ENCODE measurements around the gene ZC4H2. TPM values are rescaled to one million over a fixed set of nuclear protein-coding genes. Genes with fewer than 3 reads are reported as not detected.

The ZC4H2 gene
- total RNA-seq, 1 donor from 2014 or later: 6.7 TPM

DNA sequence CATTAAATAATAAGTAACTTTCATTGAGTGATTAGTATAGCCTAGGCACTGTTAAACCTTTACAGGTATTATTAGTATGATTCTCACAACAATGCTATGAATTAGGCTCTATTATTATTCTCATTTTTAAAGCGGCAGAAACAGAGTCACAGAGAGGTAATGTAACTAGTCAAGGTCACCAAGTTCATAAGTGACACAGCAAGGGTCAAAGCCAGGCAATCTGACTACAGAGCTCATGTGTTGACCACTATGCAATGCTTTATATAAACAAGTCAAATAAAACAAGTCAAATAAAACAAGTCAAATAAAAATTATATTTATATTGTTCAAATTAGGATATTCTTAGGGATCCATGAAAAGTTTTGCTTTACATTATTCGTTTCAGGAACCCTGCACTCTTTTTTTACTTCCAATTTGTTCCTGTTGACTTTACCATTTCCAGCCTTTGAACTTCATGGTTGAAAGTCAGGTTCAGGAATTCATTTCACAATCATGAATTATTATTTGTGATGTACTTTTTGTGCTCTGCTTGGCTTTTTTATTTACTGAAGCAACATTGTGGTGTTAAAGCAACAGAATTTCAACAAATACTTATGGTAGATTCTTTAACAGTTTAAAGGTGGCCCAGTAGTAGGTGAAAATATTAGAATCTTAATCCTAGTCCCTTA, 18.0 kb upstream of the ZC4H2 start:
- no peak overlapping the region for H3K4me3 ChIP-seq
- H3K9me3 ChIP-seq: no peaks in the 10 kb centered on the region
- DNase-seq (no peak), ATAC-seq (no peak)
- H3K4me1 ChIP-seq: no peaks in the 10 kb centered on the region
- H3K36me3 ChIP-seq: no peaks in the 10 kb centered on the region
- H3K27ac ChIP-seq: no peak overlapping the region
- intact Hi-C loops (cut with DNase I): no loop called here
- TF ChIP-seq, protein P1, sequence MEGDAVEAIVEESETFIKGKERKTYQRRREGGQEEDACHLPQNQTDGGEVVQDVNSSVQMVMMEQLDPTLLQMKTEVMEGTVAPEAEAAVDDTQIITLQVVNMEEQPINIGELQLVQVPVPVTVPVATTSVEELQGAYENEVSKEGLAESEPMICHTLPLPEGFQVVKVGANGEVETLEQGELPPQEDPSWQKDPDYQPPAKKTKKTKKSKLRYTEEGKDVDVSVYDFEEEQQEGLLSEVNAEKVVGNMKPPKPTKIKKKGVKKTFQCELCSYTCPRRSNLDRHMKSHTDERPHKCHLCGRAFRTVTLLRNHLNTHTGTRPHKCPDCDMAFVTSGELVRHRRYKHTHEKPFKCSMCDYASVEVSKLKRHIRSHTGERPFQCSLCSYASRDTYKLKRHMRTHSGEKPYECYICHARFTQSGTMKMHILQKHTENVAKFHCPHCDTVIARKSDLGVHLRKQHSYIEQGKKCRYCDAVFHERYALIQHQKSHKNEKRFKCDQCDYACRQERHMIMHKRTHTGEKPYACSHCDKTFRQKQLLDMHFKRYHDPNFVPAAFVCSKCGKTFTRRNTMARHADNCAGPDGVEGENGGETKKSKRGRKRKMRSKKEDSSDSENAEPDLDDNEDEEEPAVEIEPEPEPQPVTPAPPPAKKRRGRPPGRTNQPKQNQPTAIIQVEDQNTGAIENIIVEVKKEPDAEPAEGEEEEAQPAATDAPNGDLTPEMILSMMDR (IDR thresholded peaks at IDR 0.05): no peak
- no peaks in the 10 kb centered on the region for H3K27me3 ChIP-seq

DNA sequence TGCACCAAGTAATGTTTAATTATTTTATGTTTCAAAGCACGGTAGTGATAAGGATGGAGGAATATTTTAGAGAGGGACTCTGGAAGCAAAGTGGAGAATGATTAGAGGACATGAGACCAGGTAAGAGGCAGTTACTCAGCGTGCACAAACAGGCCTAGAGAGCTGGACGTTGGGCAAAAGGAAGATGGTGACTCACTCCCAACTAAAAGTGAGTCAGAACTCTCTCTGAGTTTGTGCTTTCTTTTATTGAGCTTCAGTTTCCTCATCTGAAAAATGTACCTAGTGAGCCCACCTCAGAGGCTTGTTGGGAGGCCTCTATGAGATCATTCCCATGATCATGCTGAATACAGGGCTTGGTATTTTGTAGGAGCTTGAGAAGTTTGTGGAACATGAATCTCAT, 1.6 kb upstream of the ZC4H2 start:
- H3K27me3 ChIP-seq: no peaks in the 10 kb centered on the region
- ATAC-seq (no peak), DNase-seq (no peak)
- H3K4me1 ChIP-seq: no peaks in the 10 kb centered on the region
- TF ChIP-seq, protein P1 (IDR thresholded peaks at IDR 0.05): no peak
- no peak overlapping the region for H3K27ac ChIP-seq
- H3K4me3 ChIP-seq: no peak overlapping the region
- H3K9me3 ChIP-seq: no peaks in the 10 kb centered on the region
- intact Hi-C loops (cut with DNase I): no loop called here
- no peaks in the 10 kb centered on the region for H3K36me3 ChIP-seq

DNA sequence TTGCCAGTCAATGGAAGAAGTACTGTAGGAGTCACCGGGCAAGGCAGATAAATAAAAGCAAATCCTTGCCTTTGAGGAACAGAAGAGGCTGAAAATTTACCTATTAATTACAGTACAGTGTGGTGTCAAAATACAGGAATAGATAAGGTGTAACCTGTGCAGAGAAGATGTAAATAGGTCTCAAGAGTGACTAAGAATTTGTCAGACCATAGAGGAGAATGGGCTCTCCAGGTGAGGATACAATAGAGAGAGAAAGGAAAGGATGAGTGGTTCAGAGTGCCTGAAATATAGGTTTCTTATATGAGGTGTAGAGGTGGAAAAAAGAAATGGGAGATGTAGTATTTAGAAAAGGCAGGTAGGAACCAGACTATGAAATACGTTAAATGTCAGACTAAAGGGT, 801 bp upstream of the ZC4H2 start:
- TF ChIP-seq, protein P1 (IDR thresholded peaks at IDR 0.05): no peak
- Histone ChIP-seq H3K4me1 (no peaks in the 10 kb centered on the region), H3K4me3 (no peak overlapping the region), H3K27ac (no peak overlapping the region), H3K9me3 (no peaks in the 10 kb centered on the region), H3K36me3 (no peaks in the 10 kb centered on the region), H3K27me3 (no peaks in the 10 kb centered on the region)
- intact Hi-C loops (cut with DNase I): no loop called here
- DNase-seq (no peak), ATAC-seq (no peak)

DNA sequence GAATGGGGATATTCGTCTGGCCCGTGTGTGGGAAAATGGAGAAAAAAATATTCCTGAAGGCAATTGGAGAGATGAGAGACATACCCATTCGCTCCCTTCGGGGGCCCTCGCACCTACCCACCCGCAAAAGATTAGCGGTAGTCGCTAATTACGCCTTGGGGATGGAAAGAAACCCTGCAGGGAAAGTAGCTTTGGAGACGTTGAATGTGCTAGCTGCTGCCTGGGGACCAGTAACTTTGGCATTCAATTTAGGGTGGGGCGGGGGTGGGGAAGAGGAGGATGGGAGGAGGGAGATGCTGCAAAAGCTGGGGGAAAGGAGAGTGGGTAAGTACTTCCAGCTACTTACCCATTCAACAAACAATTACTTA, 407 bp upstream of the ZC4H2 start:
- no peaks in the 10 kb centered on the region for H3K27me3 ChIP-seq
- no peaks in the 10 kb centered on the region for H3K9me3 ChIP-seq
- no peaks in the 10 kb centered on the region for H3K4me1 ChIP-seq
- H3K36me3 ChIP-seq: no peaks in the 10 kb centered on the region
- no peak for ATAC-seq
- DNase-seq: no peak
- no peak overlapping the region for H3K27ac ChIP-seq
- intact Hi-C loops (cut with DNase I): no loop called here
- TF ChIP-seq, protein P1 (IDR thresholded peaks at IDR 0.05): no peak
- H3K4me3 ChIP-seq: peak overlapping the region; percentile 58

DNA sequence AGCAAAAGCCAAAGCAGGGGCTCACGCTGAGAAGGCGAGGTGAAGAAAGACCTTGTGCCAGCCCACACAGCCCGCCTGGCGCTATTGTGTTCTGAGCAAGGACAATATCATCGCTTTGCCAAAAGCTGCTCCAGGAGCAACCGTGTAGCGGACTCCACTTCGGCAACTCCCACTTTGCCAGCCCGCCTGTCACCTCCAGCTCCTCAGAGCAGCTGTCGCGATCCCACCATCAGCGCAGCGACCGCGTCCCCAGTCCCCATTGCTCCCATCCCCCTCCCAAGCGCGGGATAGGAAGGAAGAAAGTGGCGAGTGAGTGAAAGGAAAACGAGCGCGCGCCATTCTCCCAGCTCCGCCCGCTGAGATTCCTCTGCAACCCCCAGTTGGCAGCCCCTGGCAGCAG, 759 bp downstream of the ZC4H2 start:
- DNase-seq: peak; percentile 56
- intact Hi-C loops (cut with DNase I): no loop called here
- Histone ChIP-seq H3K27ac (no peak overlapping the region), H3K36me3 (no peaks in the 10 kb centered on the region), H3K4me1 (no peaks in the 10 kb centered on the region), H3K4me3 (peak overlapping the region; percentile 58), H3K9me3 (no peaks in the 10 kb centered on the region), H3K27me3 (no peaks in the 10 kb centered on the region)
- peak; percentile 64 for ATAC-seq
- TF ChIP-seq, protein P1 (IDR thresholded peaks at IDR 0.05): no peak

DNA sequence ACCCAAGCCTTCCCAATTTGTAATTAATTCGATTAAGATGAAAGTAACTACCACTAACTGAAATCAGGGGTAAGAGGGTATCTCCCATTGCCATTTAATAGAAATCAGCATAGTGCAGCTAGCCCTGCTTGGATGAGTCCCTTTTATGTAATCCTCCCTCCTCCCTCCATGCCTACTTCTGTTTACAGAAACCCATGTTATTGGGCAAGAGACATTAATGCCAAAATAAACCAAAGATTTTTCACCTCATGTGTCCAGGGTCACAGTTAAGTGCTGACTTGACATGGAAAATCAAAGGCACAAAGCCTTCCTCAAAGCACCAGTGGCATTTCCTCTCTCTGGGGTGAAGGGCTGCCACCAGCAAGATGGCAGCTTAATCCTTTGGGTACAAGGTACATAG, 50.8 kb downstream of the ZC4H2 start:
- H3K27me3 ChIP-seq: no peaks in the 10 kb centered on the region
- intact Hi-C loops (cut with DNase I): no loop called here
- ATAC-seq: no peak
- no peaks in the 10 kb centered on the region for H3K36me3 ChIP-seq
- TF ChIP-seq, protein P1 (IDR thresholded peaks at IDR 0.05): no peak
- no peaks in the 10 kb centered on the region for H3K4me1 ChIP-seq
- no peak overlapping the region for H3K27ac ChIP-seq
- H3K4me3 ChIP-seq: no peak overlapping the region
- no peak for DNase-seq
- H3K9me3 ChIP-seq: no peaks in the 10 kb centered on the region

Data from upper lobe of right lung (tissue), 1 donor.